GM19438 (cell line): ENCODE measurements around the gene RCBTB2.
A peak's percentile ranks its signal among the peaks of the same experiment; 100 is the strongest.

Experiments
- ATAC-seq: cut with Tn5 transposase; IDR thresholded peaks from one replicate; pipeline ENCODE4 v1.9.1; 2021; ENCODE audit warnings: low read depth; ENCODE audit not compliant: unreplicated experiment

The RCBTB2 gene

GRCh38 chr13:48564056-48564455 is 31.2 kb upstream of the RCBTB2 start:
- no peak for ATAC-seq

- no peak for ATAC-seq
Measured at GRCh38 chr13:48563626-48564025, 30.7 kb upstream of the RCBTB2 start.

- ATAC-seq = peak; percentile 98
Measured at GRCh38 chr13:48562296-48563066, 29.6 kb upstream of the RCBTB2 start.

GRCh38 chr13:48561466-48562235 is 28.8 kb upstream of the RCBTB2 start:
- ATAC-seq = no peak

- no peak for ATAC-seq
Measured at GRCh38 chr13:48560657-48561337, 27.9 kb upstream of the RCBTB2 start.

GRCh38 chr13:48559638-48560320 is 26.9 kb upstream of the RCBTB2 start:
- ATAC-seq = no peak

- no peak for ATAC-seq
Measured at GRCh38 chr13:48556817-48557216, 23.9 kb upstream of the RCBTB2 start.

GRCh38 chr13:48555441-48555840 is 22.6 kb upstream of the RCBTB2 start:
- ATAC-seq = no peak

GRCh38 chr13:48551329-48551728 is 18.4 kb upstream of the RCBTB2 start:
- ATAC-seq = no peak

GRCh38 chr13:48549658-48550057 is 16.8 kb upstream of the RCBTB2 start:
- no peak for ATAC-seq

- no peak for ATAC-seq
Measured at GRCh38 chr13:48547663-48548092, 14.8 kb upstream of the RCBTB2 start.

GRCh38 chr13:48545608-48546007 is 12.7 kb upstream of the RCBTB2 start:
- ATAC-seq = no peak

GRCh38 chr13:48542581-48543341 is 9.9 kb upstream of the RCBTB2 start:
- ATAC-seq = peak; percentile 72

- no peak for ATAC-seq
Measured at GRCh38 chr13:48542138-48542537, 9.3 kb upstream of the RCBTB2 start.

GRCh38 chr13:48539550-48539949 is 6.7 kb upstream of the RCBTB2 start:
- ATAC-seq = no peak

- ATAC-seq = no peak
Measured at GRCh38 chr13:48536621-48537250, 3.9 kb upstream of the RCBTB2 start.

- no peak for ATAC-seq
Measured at GRCh38 chr13:48535766-48536165, 2.9 kb upstream of the RCBTB2 start.

GRCh38 chr13:48534911-48535501 is 2.1 kb upstream of the RCBTB2 start:
- ATAC-seq = no peak

GRCh38 chr13:48533961-48534600 is 1.2 kb upstream of the RCBTB2 start:
- ATAC-seq = no peak
